ENCODE measurements around the gene NCLN. TPM values are rescaled to one million over a fixed set of nuclear protein-coding genes. Genes with fewer than 3 reads are reported as not detected.
A peak's percentile ranks its signal among the peaks of the same experiment; 100 is the strongest.

The NCLN gene
- total and polyA plus RNA-seq, 9 of the 15 experiments (the other 6 are each of a cell fraction or from before 2014, with no cell fraction given), result 3.8 to 126 (median 39.6) TPM

DNA sequence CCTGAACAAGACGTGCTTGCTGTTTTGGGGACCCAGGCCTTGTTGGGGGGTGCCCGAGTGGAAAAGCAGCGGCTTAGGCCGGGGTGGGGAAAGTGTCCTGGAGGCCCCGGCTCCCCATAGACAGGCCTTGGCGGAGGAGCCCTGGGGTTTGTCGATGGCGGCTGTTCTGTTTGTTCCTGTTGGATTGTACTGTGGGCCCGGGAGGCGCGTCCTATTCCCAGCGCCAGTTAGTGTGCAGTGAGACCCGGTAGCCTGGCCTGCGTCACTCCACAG, 11.1 kb downstream of the NCLN start:
- TF ChIP-seq ZNF184 (CRISPR knock-in tag; IDR thresholded peaks at IDR 0.05), result no peak
- no peak for TF ChIP-seq ZBTB8A (IDR thresholded peaks at IDR 0.05; ENCODE audit: partially characterized antibody)
- no peak for TF ChIP-seq WHSC1 (IDR thresholded peaks at IDR 0.05; ENCODE audit: low read length)
- TF ChIP-seq ZNF197 (CRISPR knock-in tag; IDR thresholded peaks at IDR 0.05; ENCODE audit: low read depth), result no peak
- no peak for TF ChIP-seq PCBP2 (IDR thresholded peaks at IDR 0.05; ENCODE audit: low read depth, low read length, poor library complexity, severe bottlenecking)
- TF ChIP-seq HEY1 (CRISPR knock-in tag; IDR thresholded peaks at IDR 0.05; ENCODE audit: borderline replicate concordance), result no peak
- no peak overlapping the region for H3K27ac ChIP-seq (ENCODE audit: extremely low read depth, low read depth, low read length)
- no peaks in the 10 kb centered on the region for H3K9me3 ChIP-seq (replicated peaks; ENCODE audit: control insufficient read depth, insufficient read depth, low read depth, low read length)
- H3K4me3 ChIP-seq, result no peak overlapping the region
- DNase-seq (ENCODE audit: extremely low read depth in 1 of 4, low spot score in 3 of 4) (no peak), FAIRE-seq (no peak), ATAC-seq (no peak)
- H3K4me1 ChIP-seq (replicated peaks in 1 of 2; ENCODE audit: control insufficient read depth in 2 of 2, insufficient read depth in 2 of 2, low read length in 2 of 2), result peaks cover 11 to 70% of the 10 kb centered on the region in 2 experiments
- ChIA-PET CTCF (ENCODE audit: low intra/inter-chr PET ratio) (no interaction called here), POLR2A (interaction anchor here (1.2 kb wide), 1 partner anchor 88 kb away, joined by 4 read pairs; no protein-coding TSS in a partner anchor)
- peaks cover 67% of the 10 kb centered on the region; the same call in 1 of the 3 replicates for H3K36me3 ChIP-seq (ENCODE audit: control insufficient read depth, insufficient read depth, low read length)
- peaks cover 32% of the 10 kb centered on the region for H3K79me2 ChIP-seq (ENCODE audit: control insufficient read depth, insufficient read depth, low read length)
- no peaks in the 10 kb centered on the region for H3K27me3 ChIP-seq (ENCODE audit: control insufficient read depth in 2 of 2, insufficient read depth in 2 of 2, low read length in 2 of 2)
- in situ Hi-C loops (cut with MboI) (no loop called here), intact Hi-C loops (cut with micrococcal nuclease) (no loop called here)
- H3K9me1 ChIP-seq (ENCODE audit: control insufficient read depth, insufficient read depth, low read length), result no peaks in the 10 kb centered on the region
- no peak overlapping the region for H2AFZ ChIP-seq (ENCODE audit: low read depth, low read length)
- BruUV-seq (replicated peaks), result no TSS peak
- peak overlapping the region in 1 of 2 experiments; percentile 58; a peak in 1 of 4 replicates for H3K9ac ChIP-seq (ENCODE audit: insufficient read depth in 1 of 2, low read depth in 2 of 2, low read length in 2 of 2)
- peaks cover 7% of the 10 kb centered on the region; the same call in 1 of the 2 replicates for H4K20me1 ChIP-seq (replicated peaks; ENCODE audit: control insufficient read depth, insufficient read depth, low read length)
- 95% methylated on average over 11 of the region's 14 CpGs for WGBS (ENCODE audit: insufficient coverage, low coverage, missing lambda C conversion rate)
- H3K4me2 ChIP-seq (ENCODE audit: insufficient read depth, low read length), result no peak overlapping the region
